ENCODE measurements around the gene YAE1. TPM values are rescaled to one million over a fixed set of nuclear protein-coding genes. Genes with fewer than 3 reads are reported as not detected.
A peak's percentile ranks its signal among the peaks of the same experiment; 100 is the strongest.

The YAE1 gene
- total RNA-seq, 3 donors from 2014 or later = 19.8 to 24.2 (median 23.3) TPM

GRCh38 chr7:39554583-39555165, 11.5 kb upstream of the YAE1 start:
- Histone ChIP-seq H3K4me1 (ENCODE audit: low read depth) (no peaks in the 10 kb centered on the region), H3K36me3 (ENCODE audit: low read depth) (no peaks in the 10 kb centered on the region), H3K4me3 (no peak overlapping the region), H3K9me3 (no peaks in the 10 kb centered on the region)
- ATAC-seq = no peak
- intact Hi-C loops (cut with DNase I, micrococcal nuclease) = no loop called here
- TF ChIP-seq, protein P1, sequence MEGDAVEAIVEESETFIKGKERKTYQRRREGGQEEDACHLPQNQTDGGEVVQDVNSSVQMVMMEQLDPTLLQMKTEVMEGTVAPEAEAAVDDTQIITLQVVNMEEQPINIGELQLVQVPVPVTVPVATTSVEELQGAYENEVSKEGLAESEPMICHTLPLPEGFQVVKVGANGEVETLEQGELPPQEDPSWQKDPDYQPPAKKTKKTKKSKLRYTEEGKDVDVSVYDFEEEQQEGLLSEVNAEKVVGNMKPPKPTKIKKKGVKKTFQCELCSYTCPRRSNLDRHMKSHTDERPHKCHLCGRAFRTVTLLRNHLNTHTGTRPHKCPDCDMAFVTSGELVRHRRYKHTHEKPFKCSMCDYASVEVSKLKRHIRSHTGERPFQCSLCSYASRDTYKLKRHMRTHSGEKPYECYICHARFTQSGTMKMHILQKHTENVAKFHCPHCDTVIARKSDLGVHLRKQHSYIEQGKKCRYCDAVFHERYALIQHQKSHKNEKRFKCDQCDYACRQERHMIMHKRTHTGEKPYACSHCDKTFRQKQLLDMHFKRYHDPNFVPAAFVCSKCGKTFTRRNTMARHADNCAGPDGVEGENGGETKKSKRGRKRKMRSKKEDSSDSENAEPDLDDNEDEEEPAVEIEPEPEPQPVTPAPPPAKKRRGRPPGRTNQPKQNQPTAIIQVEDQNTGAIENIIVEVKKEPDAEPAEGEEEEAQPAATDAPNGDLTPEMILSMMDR (IDR thresholded peaks at IDR 0.05) = no peak
- no peak for DNase-seq

- ATAC-seq (no peak), DNase-seq (no peak)
- Histone ChIP-seq H3K9me3 (no peaks in the 10 kb centered on the region), H3K4me1 (ENCODE audit: low read depth) (no peaks in the 10 kb centered on the region), H3K36me3 (ENCODE audit: low read depth) (no peaks in the 10 kb centered on the region), H3K4me3 (no peak overlapping the region)
- intact Hi-C loops (cut with DNase I, micrococcal nuclease) = no loop called here
- TF ChIP-seq, protein P1 (IDR thresholded peaks at IDR 0.05) = no peak
Observed at GRCh38 chr7:39557222-39557621, 9.0 kb upstream of the YAE1 start.

DNA sequence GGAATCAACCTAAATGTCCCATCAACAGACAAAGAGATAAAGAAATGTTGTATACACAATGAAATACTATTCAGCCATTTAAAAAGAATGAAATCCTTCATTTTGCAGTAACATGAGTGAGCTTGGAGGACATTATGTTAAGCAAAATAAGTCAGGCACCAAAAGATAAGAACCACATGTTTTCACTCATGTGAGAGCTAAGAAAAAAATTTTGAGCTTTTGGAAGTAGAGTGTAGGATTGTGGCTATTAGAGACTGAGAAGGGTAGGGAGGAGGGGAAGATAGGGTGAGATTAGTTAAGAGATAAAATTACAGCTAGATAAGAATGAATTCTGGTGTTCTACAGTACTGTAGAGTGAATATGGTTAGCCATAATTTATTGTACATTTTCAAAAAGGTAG, 8.3 kb upstream of the YAE1 start:
- no peak for ATAC-seq

GRCh38 chr7:39560408-39560807, 5.8 kb upstream of the YAE1 start:
- H3K9me3 ChIP-seq = no peaks in the 10 kb centered on the region
- no peaks in the 10 kb centered on the region for H3K36me3 ChIP-seq (ENCODE audit: low read depth)
- no peak overlapping the region for H3K4me3 ChIP-seq
- intact Hi-C loops (cut with DNase I, micrococcal nuclease) = no loop called here
- H3K4me1 ChIP-seq (ENCODE audit: low read depth) = no peaks in the 10 kb centered on the region
- ATAC-seq (no peak), DNase-seq (peak in 1 of 3 donors; percentile 14)
- TF ChIP-seq, protein P1 (IDR thresholded peaks at IDR 0.05) = no peak

More for the DNA sequence above, 8.3 kb upstream of the YAE1 start:
- TF ChIP-seq, protein P1 (IDR thresholded peaks at IDR 0.05) = no peak
- no peaks in the 10 kb centered on the region for H3K36me3 ChIP-seq (ENCODE audit: low read depth)
- H3K4me3 ChIP-seq = no peak overlapping the region
- intact Hi-C loops (cut with DNase I, micrococcal nuclease) = no loop called here
- DNase-seq = no peak
- H3K9me3 ChIP-seq = no peaks in the 10 kb centered on the region
- no peaks in the 10 kb centered on the region for H3K4me1 ChIP-seq (ENCODE audit: low read depth)

DNA sequence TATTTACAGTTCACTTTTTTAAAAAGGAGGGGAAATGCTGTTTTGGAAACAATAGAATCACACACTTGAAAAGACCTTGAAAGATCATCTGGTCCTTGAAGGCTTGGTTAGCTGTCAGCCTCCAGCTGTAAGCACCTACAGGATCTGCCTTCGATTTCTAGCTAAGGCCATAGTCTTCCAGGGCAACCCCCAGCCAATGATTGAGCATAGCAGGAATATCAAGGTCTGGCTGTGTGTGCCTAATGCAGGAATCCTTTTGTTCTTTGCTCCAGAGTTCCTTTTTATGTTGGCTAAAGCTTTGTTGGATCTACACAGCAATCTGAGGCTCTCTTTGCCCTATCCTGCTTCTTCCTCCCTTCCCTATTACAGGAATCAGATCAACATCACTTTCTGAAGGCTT, 5.2 kb upstream of the YAE1 start:
- H3K9me3 ChIP-seq = no peaks in the 10 kb centered on the region
- ATAC-seq (no peak), DNase-seq (no peak)
- TF ChIP-seq, protein P1 (IDR thresholded peaks at IDR 0.05) = no peak
- no peak overlapping the region for H3K4me3 ChIP-seq
- intact Hi-C loops (cut with DNase I, micrococcal nuclease) = no loop called here
- H3K36me3 ChIP-seq (ENCODE audit: low read depth) = no peaks in the 10 kb centered on the region
- H3K4me1 ChIP-seq (ENCODE audit: low read depth) = no peaks in the 10 kb centered on the region

DNA sequence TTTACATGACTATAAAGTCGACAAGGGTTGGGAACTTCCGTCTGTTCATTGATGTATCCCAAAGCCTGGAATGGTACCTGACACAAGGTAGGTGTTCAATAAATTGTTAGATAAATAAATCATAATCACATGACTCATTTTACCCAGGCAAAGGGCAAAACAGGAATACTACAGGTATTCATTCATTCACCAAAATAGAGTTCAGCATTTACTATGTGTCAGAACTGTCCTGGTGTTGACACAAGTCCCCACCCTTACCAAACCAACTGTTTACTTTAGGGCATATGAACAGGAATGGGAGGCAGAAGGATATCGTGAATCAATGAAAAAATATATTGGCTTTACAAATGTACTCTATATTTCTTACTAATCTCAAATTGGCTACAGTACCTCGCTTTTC, 666 bp upstream of the YAE1 start:
- Histone ChIP-seq H3K9me3 (no peaks in the 10 kb centered on the region), H3K36me3 (ENCODE audit: low read depth) (no peaks in the 10 kb centered on the region), H3K4me3 (peak overlapping the region; percentile 56), H3K4me1 (ENCODE audit: low read depth) (peaks cover 7% of the 10 kb centered on the region)
- intact Hi-C loops (cut with DNase I, micrococcal nuclease) = no loop called here
- DNase-seq (peak in 1 of 3 donors; percentile 13), ATAC-seq (peak; percentile 91)
- TF ChIP-seq, protein P1 (IDR thresholded peaks at IDR 0.05) = no peak

All from mucosa of descending colon (tissue), 3 donors.